ENCODE measurements around the gene KLHDC7B. TPM values are rescaled to one million over a fixed set of nuclear protein-coding genes. Genes with fewer than 3 reads are reported as not detected.
A peak's percentile ranks its signal among the peaks of the same experiment; 100 is the strongest.

Gene KLHDC7B
- total RNA-seq, 2 experiments from 2014 or later: 0.25 to 0.46 TPM

- H3K4me3 ChIP-seq (ENCODE audit: low read depth, low read length, poor library complexity, severe bottlenecking): peak within 1 kb of the TSS; percentile 100
- peak within 1 kb of the TSS; percentile 59 for H3K27ac ChIP-seq (ENCODE audit: low read depth, low read length, poor library complexity, severe bottlenecking)
- H3K36me3 ChIP-seq (ENCODE audit: insufficient read depth, low read length): peaks cover 34% of the 10 kb centered on the region
- ChIA-PET CTCF (ENCODE audit: unreplicated experiment) (interaction anchor here (0.6 to 2.3 kb wide), 4 partner anchors 18 to 247 kb away, joined by 3 to 9 read pairs (median 6); partner anchors contain the start of gene SCO2), POLR2A (interaction anchor here (0.6 to 3.7 kb wide), 8 partner anchors 14 to 321 kb away, joined by 3 to 33 read pairs (median 4); partner anchors contain the start of gene SCO2)
- peaks cover 45% of the 10 kb centered on the region for H3K79me2 ChIP-seq (ENCODE audit: insufficient read depth, low read depth, low read length)
- peak within 1 kb of the TSS; percentile 97 for H3K4me2 ChIP-seq (ENCODE audit: low read length)
- no peaks in the 10 kb centered on the region for H3K9me2 ChIP-seq (ENCODE audit: insufficient read depth, low read length)
- no TSS peak for BruUV-seq (replicated peaks)
- no peaks in the 10 kb centered on the region for H3K9me3 ChIP-seq (ENCODE audit: low read length)
- TF ChIP-seq CTCF (conservative IDR thresholded peaks at IDR 0.05; ENCODE audit: low read length) (no peak), EZH2phosphoT487 (IDR thresholded peaks at IDR 0.05; ENCODE audit: borderline replicate concordance, low read depth, low read length) (no peak)
- intact Hi-C loops (cut with micrococcal nuclease; ENCODE audit: unreplicated experiment): loop anchor here (2.0 to 10.0 kb wide), 3 partner anchors 33 to 263 kb away; partner anchors contain the start of genes MAPK11, SBF1 and TUBGCP6
- DNase-seq (ENCODE audit: low spot score): peak; percentile 90
- H3K4me1 ChIP-seq (ENCODE audit: insufficient read depth, low read length, poor library complexity, severe bottlenecking): peaks cover 27% of the 10 kb centered on the region
- peaks cover 4% of the 10 kb centered on the region; the same call in 1 of the 2 replicates for H4K20me1 ChIP-seq (ENCODE audit: insufficient read depth, low read length)
- peak within 1 kb of the TSS; percentile 84 for H2AFZ ChIP-seq (ENCODE audit: low read length)
Observed at GRCh38 chr22:50507421-50507990, 38.2 kb upstream of the KLHDC7B start, which contains the start of gene LMF2. Gene LMF2 (minus strand): TSS chr22:50507702. CDS start chr22:50507675, 27 bp downstream.

GRCh38 chr22:50507991-50508884 lies 37.5 kb upstream of the KLHDC7B start, which contains the start of gene NCAPH2:
Gene NCAPH2 (plus strand): TSS chr22:50508224. CDS start chr22:50508338, 114 bp downstream.
- Histone ChIP-seq H3K79me2 (ENCODE audit: insufficient read depth, low read depth, low read length) (peaks cover 53% of the 10 kb centered on the region), H3K27ac (ENCODE audit: low read depth, low read length, poor library complexity, severe bottlenecking) (peak within 1 kb of the TSS; percentile 59), H3K4me2 (ENCODE audit: low read length) (peak within 1 kb of the TSS; percentile 97), H3K9me3 (ENCODE audit: low read length) (no peaks in the 10 kb centered on the region), H3K4me1 (ENCODE audit: insufficient read depth, low read length, poor library complexity, severe bottlenecking) (peaks cover 27% of the 10 kb centered on the region), H3K9me2 (ENCODE audit: insufficient read depth, low read length) (no peaks in the 10 kb centered on the region), H4K20me1 (ENCODE audit: insufficient read depth, low read length) (peaks cover 4% of the 10 kb centered on the region; the same call in 1 of the 2 replicates), H2AFZ (ENCODE audit: low read length) (peak within 1 kb of the TSS; percentile 84), H3K4me3 (ENCODE audit: low read depth, low read length, poor library complexity, severe bottlenecking) (peak within 1 kb of the TSS; percentile 100), H3K36me3 (ENCODE audit: insufficient read depth, low read length) (peaks cover 38% of the 10 kb centered on the region)
- intact Hi-C loops (cut with micrococcal nuclease; ENCODE audit: unreplicated experiment): loop anchor here (1.0 to 10.0 kb wide), 5 partner anchors 17 to 263 kb away; partner anchors contain the start of genes CHKB, MAPK11, SBF1 and SCO2
- ChIA-PET POLR2A (interaction anchor here (0.6 to 3.7 kb wide), 10 partner anchors 14 to 322 kb away, joined by 3 to 33 read pairs (median 4); partner anchors contain the start of gene SCO2), CTCF (ENCODE audit: unreplicated experiment) (interaction anchor here (0.6 to 2.3 kb wide), 6 partner anchors 17 to 248 kb away, joined by 3 to 9 read pairs (median 4); partner anchors contain the start of gene SCO2)
- no peak for TF ChIP-seq EZH2phosphoT487 (IDR thresholded peaks at IDR 0.05; ENCODE audit: borderline replicate concordance, low read depth, low read length)
- TF ChIP-seq CTCF (conservative IDR thresholded peaks at IDR 0.05; ENCODE audit: low read length): no peak
- no TSS peak for BruUV-seq (replicated peaks)
- peak; percentile 99 for DNase-seq (ENCODE audit: low spot score)
